GM23248 (cell line): Measurements from ENCODE around the gene CREG1. TPM values are rescaled to one million over a fixed set of nuclear protein-coding genes. Genes with fewer than 3 reads are reported as not detected.

Experiments
- DNase-seq: peaks from one replicate; pipeline ENCODE4 v3.0.0-alpha.2; 2015
- H2AFZ ChIP-seq: fragments of 200-600 bp; sonication (generic); 2 replicates; pipeline ENCODE4 v1.6.1; 2016; ENCODE audit warnings: antibody characterized with exemption
- H3F3A ChIP-seq: fragments of 200-600 bp; sonication (generic); 2 replicates; pipeline ENCODE4 v1.6.1; 2016; ENCODE audit warnings: mild to moderate bottlenecking, antibody characterized with exemption, mixed run types; ENCODE audit not compliant: insufficient read depth
- H3K27ac ChIP-seq: fragments of 200-600 bp; sonication (generic); 2 replicates; pipeline ENCODE4 v1.5.1; 2016; ENCODE audit warnings: mild to moderate bottlenecking
- H3K27me3 ChIP-seq: fragments of 200-600 bp; sonication (generic); replicated peaks from 2 replicates; pipeline ENCODE4 v1.6.1; 2016; ENCODE audit warnings: mild to moderate bottlenecking; ENCODE audit not compliant: insufficient read depth
- H3K36me3 ChIP-seq: fragments of 200-600 bp; sonication (generic); 2 replicates; pipeline ENCODE4 v1.6.1; 2016; ENCODE audit warnings: low read depth, mild to moderate bottlenecking
- H3K4me1 ChIP-seq: fragments of 200-600 bp; sonication (generic); 2 replicates; pipeline ENCODE4 v1.6.1; 2016; ENCODE audit warnings: mild to moderate bottlenecking; ENCODE audit not compliant: insufficient read depth
- H3K4me2 ChIP-seq: fragments of 200-600 bp; sonication (generic); one replicate; pipeline ENCODE4 v1.6.1; 2016; ENCODE audit warnings: mild to moderate bottlenecking; ENCODE audit not compliant: unreplicated experiment
- H3K4me3 ChIP-seq: fragments of 200-600 bp; sonication (generic); 2 replicates; pipeline ENCODE4 v1.5.1; 2016; ENCODE audit warnings: mild to moderate bottlenecking
- H3K79me2 ChIP-seq: fragments of 200-600 bp; sonication (generic); 2 replicates; pipeline ENCODE4 v1.6.1; 2016; ENCODE audit warnings: mild to moderate bottlenecking; ENCODE audit not compliant: insufficient read depth
- H3K9ac ChIP-seq: fragments of 200-600 bp; sonication (generic); 2 replicates; pipeline ENCODE4 v1.6.1; 2016; ENCODE audit warnings: mild to moderate bottlenecking
- H3K9me2 ChIP-seq: fragments of 200-600 bp; sonication (generic); 2 replicates; pipeline ENCODE4 v1.6.1; 2016; ENCODE audit warnings: mixed run types, mild to moderate bottlenecking, moderate library complexity; ENCODE audit not compliant: insufficient read depth
- H3K9me3 ChIP-seq: fragments of 200-600 bp; sonication (generic); one replicate; pipeline ENCODE4 v1.6.1; 2017; ENCODE audit warnings: low read depth
- H4K20me1 ChIP-seq: fragments of 200-600 bp; sonication (generic); 2 replicates; pipeline ENCODE4 v1.6.0; 2016; ENCODE audit not compliant: insufficient read depth
- EZH2 ChIP-seq: fragments of 200-600 bp; sonication (generic); IDR thresholded peaks from 2 replicates; pipeline ENCODE4 v1.6.1; 2018; ENCODE audit warnings: antibody characterized with exemption, mild to moderate bottlenecking; ENCODE audit not compliant: insufficient read depth, poor library complexity, severe bottlenecking
- EZH2phosphoT487 ChIP-seq: fragments of 200-600 bp; sonication (generic); IDR thresholded peaks from 2 replicates; pipeline ENCODE4 v1.6.1; 2018; ENCODE audit warnings: antibody characterized with exemption, moderate library complexity, mild to moderate bottlenecking, low read depth; ENCODE audit not compliant: insufficient read depth
- WGBS, 2 experiments: methylation state at CpG; one replicate each; pipeline ENCODE4 v1.1.6; 2015 to 2017; ENCODE audit warnings: low lambda C conversion rate in 2 of 2, low coverage in 1 of 2; ENCODE audit errors: missing lambda C conversion rate in 2 of 2; 5-methylcytosine and 5-hydroxymethylcytosine counted together
- in situ Hi-C: fragments of 300-500 bp; cut with MboI; formaldehyde crosslinking; loops from 2 replicates; pipeline ENCODE4 v1.15.0; 2020
- polyA plus RNA-seq: library from polyadenylated mRNA; unstranded; fragments of >200 nt; fragmentation: Nextera tagmentation; extraction: Ambion mirVana; gene quantifications from 2 replicates; pipeline ENCODE4 v1.2.1, GENCODE V29; 2016
- total RNA-seq: library from RNA; depleted of rRNA; stranded (reverse); fragments of >200 nt; shearing (Covaris generic); gene quantifications from 2 replicates; pipeline ENCODE4 v1.2.3, GENCODE V29; 2014; rRNA removed

Gene CREG1
- total RNA-seq (86.6 and 90.5 TPM in 2 replicates), polyA plus RNA-seq (72.0 and 73.1 TPM in 2 replicates)

DNA sequence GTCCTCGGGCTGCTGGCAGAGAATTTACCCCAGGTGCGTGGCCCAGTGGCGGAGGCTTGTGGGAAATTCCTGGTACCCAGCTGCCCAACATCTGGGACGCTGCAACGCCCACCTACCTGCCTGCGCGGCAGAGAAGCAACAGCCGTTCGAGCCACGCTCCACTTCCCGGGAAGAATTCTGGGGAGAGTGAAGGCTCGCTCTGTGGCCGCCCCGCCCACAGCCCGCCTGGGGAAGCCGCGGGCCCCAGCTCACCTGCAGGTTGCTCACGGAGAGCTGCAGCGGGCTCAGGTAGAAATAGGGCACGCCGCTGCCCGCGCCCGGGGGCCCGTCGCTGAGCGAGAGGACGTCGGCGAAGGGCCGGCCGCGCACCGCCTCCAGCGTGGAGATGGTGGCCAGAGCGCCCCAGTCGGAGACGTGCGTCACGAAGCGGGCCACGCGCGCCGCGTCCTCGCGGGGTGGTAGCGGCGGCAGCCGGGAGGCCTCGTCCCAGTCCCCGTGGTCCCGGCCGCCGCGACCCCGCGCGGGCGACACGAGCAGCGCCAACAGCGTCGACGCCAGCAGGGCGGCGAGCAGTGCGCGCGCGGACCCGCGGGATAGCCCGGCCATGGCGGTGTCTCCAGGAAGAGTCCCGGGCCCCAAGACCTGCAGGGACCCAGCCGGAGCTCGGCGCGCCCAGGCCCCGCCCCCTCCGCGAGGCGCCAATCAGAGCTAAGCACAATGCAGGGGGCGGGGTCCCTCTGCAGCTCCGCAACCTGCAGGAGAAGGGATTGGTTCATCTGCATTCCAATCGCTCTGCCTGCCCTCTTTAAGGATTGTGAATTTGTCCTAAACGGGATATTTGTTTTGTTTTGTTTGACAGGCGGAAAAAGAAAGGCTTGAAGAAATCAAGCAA, at the start of gene CREG1:
Gene CREG1, minus strand, starts transcription at position 627 of the 892 bp plus-strand sequence.
- H3K79me2 ChIP-seq: no peaks in the 10 kb centered on the region
- no peak for TF ChIP-seq EZH2
- no peak for TF ChIP-seq EZH2phosphoT487

DNA sequence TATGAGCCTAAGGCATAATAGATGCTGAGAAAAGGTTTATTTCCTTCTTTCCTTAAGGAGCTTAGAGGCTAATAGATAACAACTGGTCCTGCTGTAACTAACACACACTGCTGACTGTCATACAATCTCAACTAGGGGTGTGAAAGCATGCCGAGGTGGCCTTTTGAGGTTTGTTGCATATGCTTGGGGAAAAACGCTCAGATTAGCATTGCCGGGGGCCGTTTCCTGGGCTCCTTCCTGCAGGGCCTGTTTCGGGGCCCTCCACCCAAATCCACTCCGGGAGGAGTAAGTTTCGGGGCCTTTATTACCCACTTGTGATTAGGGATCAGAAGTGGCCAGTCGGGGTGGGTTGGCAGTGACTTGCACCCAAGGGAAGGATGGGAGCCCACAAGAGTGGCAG, 49.3 kb upstream of the CREG1 start:
- Histone ChIP-seq H3K4me2 (no peak overlapping the region), H3K4me1 (peaks cover 9% of the 10 kb centered on the region), H3K27ac (no peak overlapping the region), H2AFZ (no peak overlapping the region), H3K9me2 (no peaks in the 10 kb centered on the region), H3F3A (no peaks in the 10 kb centered on the region), H3K79me2 (no peaks in the 10 kb centered on the region), H3K4me3 (no peak overlapping the region), H4K20me1 (no peaks in the 10 kb centered on the region), H3K27me3 (no peaks in the 10 kb centered on the region), H3K36me3 (no peaks in the 10 kb centered on the region), H3K9ac (no peak overlapping the region), H3K9me3 (no peaks in the 10 kb centered on the region)
- DNase-seq: no peak
- TF ChIP-seq EZH2: no peak
- no peak for TF ChIP-seq EZH2phosphoT487
- in situ Hi-C loops: no loop called here
- 77 to 80% methylated on average over 8 of the region's 8 CpGs for WGBS, 2 experiments

More for the DNA sequence above, at the start of gene CREG1:
- peak within 1 kb of the TSS; percentile 76 for H3K9ac ChIP-seq
- H4K20me1 ChIP-seq: no peaks in the 10 kb centered on the region
- in situ Hi-C loops: no loop called here
- peak within 1 kb of the TSS; percentile 99 for H3K4me2 ChIP-seq
- H2AFZ ChIP-seq: peak within 1 kb of the TSS; percentile 99
- peak within 1 kb of the TSS; percentile 92 for H3K4me3 ChIP-seq
- H3K27ac ChIP-seq: 0 out of 2 replicates have a peak within 1 kb of the TSS, but pooled peaks have one; percentile 11
- no peaks in the 10 kb centered on the region for H3K9me2 ChIP-seq
- no peaks in the 10 kb centered on the region for H3K36me3 ChIP-seq
- peaks cover 9% of the 10 kb centered on the region for H3F3A ChIP-seq
- DNase-seq: peak; percentile 97
- H3K9me3 ChIP-seq: no peaks in the 10 kb centered on the region
- peaks cover 5% of the 10 kb centered on the region for H3K4me1 ChIP-seq
- H3K27me3 ChIP-seq: no peaks in the 10 kb centered on the region
- WGBS, 2 experiments: 2 to 3% methylated on average over 29 to 59 of the region's 90 CpGs

DNA sequence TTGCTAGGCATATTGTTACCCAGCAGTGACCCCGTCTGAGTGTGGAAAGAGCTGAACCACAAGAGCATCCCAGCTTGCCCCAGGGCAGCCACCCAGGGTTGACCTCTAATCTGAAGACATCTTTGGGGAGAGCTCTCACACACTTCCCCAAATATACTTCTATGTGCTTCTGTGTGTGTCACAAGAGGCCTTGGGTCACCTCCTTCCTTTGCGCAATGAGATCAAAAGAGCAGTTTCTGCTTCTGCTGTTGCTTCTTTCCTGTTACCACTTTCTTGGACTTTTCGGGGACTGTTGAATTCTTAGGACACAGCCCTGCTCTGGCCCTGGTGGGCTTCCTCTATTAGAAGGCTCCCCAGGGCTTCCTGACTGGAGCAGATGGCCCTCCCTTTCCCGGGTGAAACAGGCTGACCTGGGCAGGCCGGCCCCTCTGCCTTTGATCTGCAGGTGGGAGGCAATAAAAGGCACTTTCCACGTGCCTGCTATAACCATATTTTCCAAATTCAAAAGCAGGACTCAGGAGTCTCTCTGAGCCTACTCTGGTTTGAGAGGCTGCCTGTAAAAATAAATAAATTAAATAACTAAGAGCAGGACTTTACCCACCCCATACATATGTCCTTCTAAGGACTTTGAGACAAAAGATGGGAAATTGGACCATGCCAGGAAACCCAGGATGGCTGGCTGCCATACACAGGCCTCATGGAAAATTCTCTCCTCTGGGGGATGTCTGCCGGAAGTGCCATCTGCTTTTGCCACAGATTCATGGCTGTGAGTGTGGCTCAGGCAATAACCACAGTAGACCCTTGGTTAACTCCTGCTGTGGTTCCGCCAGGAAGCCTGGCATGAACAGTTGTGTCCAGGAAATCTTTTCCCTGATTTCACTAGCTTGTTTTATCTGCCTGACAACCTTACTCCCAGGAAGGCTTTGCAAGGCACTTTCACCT, 48.2 kb upstream of the CREG1 start:
- H3K27ac ChIP-seq: no peak overlapping the region
- in situ Hi-C loops: no loop called here

More for the DNA sequence above, 48.2 kb upstream of the CREG1 start:
- 80 to 85% methylated on average over 8 of the region's 8 CpGs for WGBS, 2 experiments
- H3K9ac ChIP-seq: no peak overlapping the region
- no peaks in the 10 kb centered on the region for H3F3A ChIP-seq
- no peak overlapping the region for H3K4me3 ChIP-seq
- no peaks in the 10 kb centered on the region for H3K79me2 ChIP-seq
- no peaks in the 10 kb centered on the region for H3K9me3 ChIP-seq
- no peak for TF ChIP-seq EZH2
- TF ChIP-seq EZH2phosphoT487: no peak
- no peaks in the 10 kb centered on the region for H3K9me2 ChIP-seq
- peaks cover 9% of the 10 kb centered on the region for H3K4me1 ChIP-seq
- H3K4me2 ChIP-seq: no peak overlapping the region
- no peak for DNase-seq
- no peaks in the 10 kb centered on the region for H4K20me1 ChIP-seq
- no peak overlapping the region for H2AFZ ChIP-seq
- H3K27me3 ChIP-seq: no peaks in the 10 kb centered on the region
- H3K36me3 ChIP-seq: no peaks in the 10 kb centered on the region
